HL-60 (cell line): ENCODE results near the gene TMEM59.

Experiments
- GABPA ChIP-seq: IDR thresholded peaks from 2 replicates; pipeline ENCODE4 v1.6.1; 2012; ENCODE audit warnings: low read depth
- TF ChIP-seq, protein P1 (sequence below): IDR thresholded peaks from 2 replicates; pipeline ENCODE4 v1.6.1; 2012; ENCODE audit warnings: low read depth; ENCODE audit not compliant: insufficient replicate concordance
- TF ChIP-seq, protein P2 (sequence below): IDR thresholded peaks from one replicate; pipeline ENCODE4 v1.5.1; 2011; ENCODE audit warnings: low read length, control low read depth, inconsistent platforms; ENCODE audit not compliant: insufficient read depth

DNA sequence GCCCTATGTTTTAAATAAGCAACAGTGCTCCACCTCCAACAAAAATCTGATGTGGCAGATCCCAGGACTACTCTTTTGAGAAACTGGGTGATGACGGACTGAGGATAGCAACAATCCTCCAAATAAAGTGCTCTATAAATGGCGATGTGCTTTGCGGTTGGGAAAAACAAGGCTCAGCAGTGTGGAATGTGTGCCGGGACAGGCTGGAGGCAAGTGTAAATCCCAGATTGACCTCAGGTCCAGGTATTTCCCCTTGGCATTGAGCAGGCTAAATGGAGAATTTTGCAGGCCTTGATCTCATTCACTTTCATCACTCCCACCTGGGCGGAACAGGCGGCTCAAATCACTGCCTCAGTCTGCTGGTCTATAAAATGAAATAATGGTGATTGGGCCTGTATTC lies 71.8 kb downstream of the TMEM59 start:
- TF ChIP-seq, protein P1, sequence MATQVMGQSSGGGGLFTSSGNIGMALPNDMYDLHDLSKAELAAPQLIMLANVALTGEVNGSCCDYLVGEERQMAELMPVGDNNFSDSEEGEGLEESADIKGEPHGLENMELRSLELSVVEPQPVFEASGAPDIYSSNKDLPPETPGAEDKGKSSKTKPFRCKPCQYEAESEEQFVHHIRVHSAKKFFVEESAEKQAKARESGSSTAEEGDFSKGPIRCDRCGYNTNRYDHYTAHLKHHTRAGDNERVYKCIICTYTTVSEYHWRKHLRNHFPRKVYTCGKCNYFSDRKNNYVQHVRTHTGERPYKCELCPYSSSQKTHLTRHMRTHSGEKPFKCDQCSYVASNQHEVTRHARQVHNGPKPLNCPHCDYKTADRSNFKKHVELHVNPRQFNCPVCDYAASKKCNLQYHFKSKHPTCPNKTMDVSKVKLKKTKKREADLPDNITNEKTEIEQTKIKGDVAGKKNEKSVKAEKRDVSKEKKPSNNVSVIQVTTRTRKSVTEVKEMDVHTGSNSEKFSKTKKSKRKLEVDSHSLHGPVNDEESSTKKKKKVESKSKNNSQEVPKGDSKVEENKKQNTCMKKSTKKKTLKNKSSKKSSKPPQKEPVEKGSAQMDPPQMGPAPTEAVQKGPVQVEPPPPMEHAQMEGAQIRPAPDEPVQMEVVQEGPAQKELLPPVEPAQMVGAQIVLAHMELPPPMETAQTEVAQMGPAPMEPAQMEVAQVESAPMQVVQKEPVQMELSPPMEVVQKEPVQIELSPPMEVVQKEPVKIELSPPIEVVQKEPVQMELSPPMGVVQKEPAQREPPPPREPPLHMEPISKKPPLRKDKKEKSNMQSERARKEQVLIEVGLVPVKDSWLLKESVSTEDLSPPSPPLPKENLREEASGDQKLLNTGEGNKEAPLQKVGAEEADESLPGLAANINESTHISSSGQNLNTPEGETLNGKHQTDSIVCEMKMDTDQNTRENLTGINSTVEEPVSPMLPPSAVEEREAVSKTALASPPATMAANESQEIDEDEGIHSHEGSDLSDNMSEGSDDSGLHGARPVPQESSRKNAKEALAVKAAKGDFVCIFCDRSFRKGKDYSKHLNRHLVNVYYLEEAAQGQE, result no peak
- no peak for TF ChIP-seq GABPA
- TF ChIP-seq, protein P2, sequence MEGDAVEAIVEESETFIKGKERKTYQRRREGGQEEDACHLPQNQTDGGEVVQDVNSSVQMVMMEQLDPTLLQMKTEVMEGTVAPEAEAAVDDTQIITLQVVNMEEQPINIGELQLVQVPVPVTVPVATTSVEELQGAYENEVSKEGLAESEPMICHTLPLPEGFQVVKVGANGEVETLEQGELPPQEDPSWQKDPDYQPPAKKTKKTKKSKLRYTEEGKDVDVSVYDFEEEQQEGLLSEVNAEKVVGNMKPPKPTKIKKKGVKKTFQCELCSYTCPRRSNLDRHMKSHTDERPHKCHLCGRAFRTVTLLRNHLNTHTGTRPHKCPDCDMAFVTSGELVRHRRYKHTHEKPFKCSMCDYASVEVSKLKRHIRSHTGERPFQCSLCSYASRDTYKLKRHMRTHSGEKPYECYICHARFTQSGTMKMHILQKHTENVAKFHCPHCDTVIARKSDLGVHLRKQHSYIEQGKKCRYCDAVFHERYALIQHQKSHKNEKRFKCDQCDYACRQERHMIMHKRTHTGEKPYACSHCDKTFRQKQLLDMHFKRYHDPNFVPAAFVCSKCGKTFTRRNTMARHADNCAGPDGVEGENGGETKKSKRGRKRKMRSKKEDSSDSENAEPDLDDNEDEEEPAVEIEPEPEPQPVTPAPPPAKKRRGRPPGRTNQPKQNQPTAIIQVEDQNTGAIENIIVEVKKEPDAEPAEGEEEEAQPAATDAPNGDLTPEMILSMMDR, result no peak
